GM23338 (cell line): Measurements from ENCODE around the gene PAK4. TPM values are rescaled to one million over a fixed set of nuclear protein-coding genes. Genes with fewer than 3 reads are reported as not detected.
A peak's percentile ranks its signal among the peaks of the same experiment; 100 is the strongest.

ENCODE experiments used
- ATAC-seq: fragments of 200-7000 bp; cut with Tn5 transposase; 3 replicates; pipeline ENCODE4 v1.9.1; 2020
- DNase-seq: peaks from one replicate; pipeline ENCODE4 v3.0.0-alpha.2; 2015; ENCODE audit warnings: low spot score
- H2AFZ ChIP-seq: fragments of 200-600 bp; sonication (generic); 2 replicates; pipeline ENCODE4 v1.8.0; 2016; ENCODE audit warnings: antibody characterized with exemption, mild to moderate bottlenecking, moderate library complexity
- H3F3A ChIP-seq: fragments of 200-600 bp; sonication (generic); replicated peaks from 2 replicates; pipeline ENCODE4 v1.8.0; 2017; ENCODE audit warnings: antibody characterized with exemption, mixed run types, low read depth
- H3K27ac ChIP-seq: fragments of 200-600 bp; sonication (generic); 2 replicates; pipeline ENCODE4 v1.6.1; 2016; ENCODE audit warnings: low read depth
- H3K27me3 ChIP-seq: fragments of 200-600 bp; sonication (generic); 2 replicates; pipeline ENCODE4 v1.8.0; 2016; ENCODE audit warnings: mild to moderate bottlenecking, mixed run types, moderate library complexity; ENCODE audit not compliant: insufficient read depth
- H3K36me3 ChIP-seq: fragments of 200-600 bp; sonication (generic); 2 replicates; pipeline ENCODE4 v1.8.0; 2016; ENCODE audit warnings: mild to moderate bottlenecking; ENCODE audit not compliant: insufficient read depth
- H3K4me1 ChIP-seq: fragments of 200-600 bp; sonication (generic); 2 replicates; pipeline ENCODE4 v1.8.0; 2016; ENCODE audit warnings: mild to moderate bottlenecking, moderate library complexity; ENCODE audit not compliant: insufficient read depth
- H3K4me2 ChIP-seq: fragments of 200-600 bp; sonication (generic); 2 replicates; pipeline ENCODE4 v1.7.1; 2017; ENCODE audit warnings: mixed run types
- H3K4me3 ChIP-seq: fragments of 200-600 bp; sonication (generic); 2 replicates; pipeline ENCODE4 v1.6.1; 2016; ENCODE audit warnings: mixed run types
- H3K79me2 ChIP-seq: fragments of 200-600 bp; sonication (generic); replicated peaks from 2 replicates; pipeline ENCODE4 v1.8.0; 2017; ENCODE audit warnings: mild to moderate bottlenecking; ENCODE audit not compliant: insufficient read depth
- H3K9me2 ChIP-seq: fragments of 200-600 bp; sonication (generic); 2 replicates; pipeline ENCODE4 v1.8.0; 2017; ENCODE audit not compliant: insufficient read depth
- H4K20me1 ChIP-seq: fragments of 200-600 bp; sonication (generic); replicated peaks from 2 replicates; pipeline ENCODE4 v1.8.0; 2017; ENCODE audit warnings: mild to moderate bottlenecking; ENCODE audit not compliant: insufficient read depth
- H3K27ac Mint-ChIP-seq: 2 replicates; pipeline ENCODE4 v1.8.0; 2020; ENCODE audit warnings: inconsistent platforms, mild to moderate bottlenecking, moderate library complexity, mixed read lengths
- H3K27me3 Mint-ChIP-seq: 3 replicates; pipeline ENCODE4 v1.8.0; 2022; ENCODE audit warnings: low read depth, mild to moderate bottlenecking, moderate library complexity, mixed read lengths, inconsistent platforms; ENCODE audit not compliant: insufficient read depth, poor library complexity
- H3K36me3 Mint-ChIP-seq: 3 replicates; pipeline ENCODE4 v1.8.0; 2021; ENCODE audit warnings: low read depth, mild to moderate bottlenecking, inconsistent platforms, moderate library complexity, mixed read lengths
- H3K4me1 Mint-ChIP-seq: 3 replicates; pipeline ENCODE4 v1.8.0; 2020; ENCODE audit warnings: mild to moderate bottlenecking, inconsistent platforms, mixed read lengths
- H3K4me3 Mint-ChIP-seq: 3 replicates; pipeline ENCODE4 v1.8.0; 2021; ENCODE audit warnings: moderate library complexity, mild to moderate bottlenecking, inconsistent platforms, mixed read lengths
- H3K9me3 Mint-ChIP-seq: 3 replicates; pipeline ENCODE4 v1.8.0; 2020; ENCODE audit warnings: moderate library complexity, mild to moderate bottlenecking, inconsistent platforms, mixed read lengths
- CREB1 ChIP-seq: fragments of 250-450 bp; sonication (Bioruptor Pico); IDR thresholded peaks from 2 replicates; pipeline ENCODE4 v1.5.0; 2020; ENCODE audit warnings: low read depth, mild to moderate bottlenecking, moderate library complexity
- EZH2 ChIP-seq: fragments of 200-600 bp; sonication (generic); IDR thresholded peaks from one replicate; pipeline ENCODE4 v1.8.0; 2017; ENCODE audit warnings: antibody characterized with exemption, mild to moderate bottlenecking, low read depth; ENCODE audit not compliant: unreplicated experiment
- EZH2phosphoT487 ChIP-seq: fragments of 200-600 bp; sonication (generic); IDR thresholded peaks from one replicate; pipeline ENCODE4 v1.8.1; 2018; ENCODE audit warnings: antibody characterized with exemption; ENCODE audit not compliant: unreplicated experiment
- NANOG ChIP-seq: IDR thresholded peaks from 2 replicates; pipeline ENCODE4 v1.6.1; 2016; ENCODE audit warnings: antibody characterized with exemption, borderline replicate concordance
- POLR2AphosphoS5 ChIP-seq: IDR thresholded peaks from 2 replicates; pipeline ENCODE4 v1.6.1; 2016; ENCODE audit warnings: antibody characterized with exemption, low read depth
- STAT1 ChIP-seq: IDR thresholded peaks from one replicate; pipeline ENCODE4 v1.6.1; 2016; ENCODE audit warnings: antibody characterized with exemption; ENCODE audit not compliant: unreplicated experiment
- ZNF114 ChIP-seq: fragments of 250-450 bp; sonication (Bioruptor Pico); IDR thresholded peaks from 2 replicates; pipeline ENCODE4 v1.5.0; 2020; ENCODE audit warnings: mild to moderate bottlenecking, moderate library complexity
- ZNF331 ChIP-seq: fragments of 250-450 bp; sonication (Bioruptor Pico); IDR thresholded peaks from 2 replicates; pipeline ENCODE4 v1.5.0; 2020; ENCODE audit warnings: low read depth, mild to moderate bottlenecking, moderate library complexity
- polyA plus RNA-seq: library from polyadenylated mRNA; unstranded; fragments of >200 nt; fragmentation: Nextera tagmentation; extraction: Ambion mirVana; gene quantifications from 2 replicates; pipeline ENCODE4 v1.2.1, GENCODE V29; 2016
- total RNA-seq: library from RNA; depleted of rRNA; stranded (reverse); fragments of >200 nt; shearing (Covaris generic); gene quantifications from 2 replicates; pipeline ENCODE4 v1.2.3, GENCODE V29; 2014
- TF ChIP-seq, protein P1 (sequence below): fragments of 250-450 bp; sonication (Bioruptor Pico); IDR thresholded peaks from 2 replicates; pipeline ENCODE4 v1.5.0; 2020; ENCODE audit warnings: mild to moderate bottlenecking, moderate library complexity
- TF ChIP-seq, protein P2 (sequence below): IDR thresholded peaks from one replicate; pipeline ENCODE4 v1.6.1; 2018; ENCODE audit warnings: antibody characterized with exemption; ENCODE audit not compliant: unreplicated experiment
- TF ChIP-seq, protein P3 (sequence below): IDR thresholded peaks from 2 replicates; pipeline ENCODE4 v1.6.1; 2016; ENCODE audit warnings: antibody characterized with exemption
- TF ChIP-seq, protein P4 (sequence below), 2 experiments: fragments of 200-600 bp in 1 of 2; sonication (generic) in 1 of 2; conservative IDR thresholded peaks; 2 replicates each; pipeline versions ENCODE4 v1.5.1 to v1.6.1; 2016 to 2017; ENCODE audit warnings: antibody characterized with exemption in 2 of 2, low read depth in 2 of 2, mild to moderate bottlenecking in 2 of 2, moderate library complexity in 1 of 2

PAK4 gene
- total and polyA plus RNA-seq, 2 experiments from 2014 or later: 28.7 to 35.4 TPM

DNA sequence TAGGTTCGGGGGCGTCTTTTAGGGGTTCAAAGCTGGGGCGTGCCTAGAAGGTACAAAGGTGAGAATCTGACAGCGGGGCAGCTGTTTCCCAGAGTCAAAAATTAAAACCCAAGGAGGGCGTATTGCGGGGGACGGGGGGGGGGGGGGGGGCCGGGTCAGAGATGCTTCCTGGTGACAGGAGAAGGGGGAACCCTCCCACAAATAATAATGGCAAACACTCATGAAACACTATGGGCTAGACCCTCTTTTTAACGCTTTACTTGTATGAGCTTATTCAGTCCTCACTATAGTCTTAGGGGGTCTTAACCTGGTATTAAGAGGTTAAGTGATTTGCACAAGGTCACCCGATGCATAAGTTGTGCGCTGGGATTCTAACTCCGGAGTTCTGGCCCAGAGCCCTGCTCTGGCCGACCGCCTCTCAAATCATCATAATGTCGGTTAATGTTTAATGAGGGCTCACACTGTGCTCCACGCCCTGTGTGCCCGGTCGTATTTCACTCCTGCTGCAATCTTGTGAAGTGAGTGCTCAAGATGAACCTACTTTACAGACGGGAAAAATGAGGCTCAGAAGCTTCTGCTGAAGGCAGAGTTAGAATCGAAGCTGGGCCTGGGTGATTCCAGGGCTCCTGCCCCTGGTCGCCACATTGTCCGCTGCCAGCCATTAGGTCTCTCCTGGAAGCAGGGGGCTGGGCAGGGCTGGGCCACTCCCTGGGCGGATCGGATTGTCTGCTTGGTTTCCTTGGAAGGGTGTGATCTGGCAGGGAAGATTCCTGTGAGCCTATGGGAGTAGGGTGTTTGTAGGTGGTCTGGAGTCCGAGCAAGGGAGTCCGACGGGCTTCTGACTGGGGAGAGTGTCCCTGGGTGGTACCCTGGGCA, 964 bp downstream of the PAK4 start:
- H2AFZ ChIP-seq: no peak overlapping the region
- peak overlapping the region; percentile 95 for H3K27ac Mint-ChIP-seq
- peaks cover 26% of the 10 kb centered on the region for H3K4me1 ChIP-seq
- peaks cover 43% of the 10 kb centered on the region for H3K4me1 Mint-ChIP-seq
- H3K4me3 ChIP-seq: peak overlapping the region; percentile 73
- DNase-seq: no peak
- no peaks in the 10 kb centered on the region for H3K36me3 ChIP-seq
- no peak; the same call in 2 of the 3 replicates for ATAC-seq
- no peaks in the 10 kb centered on the region for H3K36me3 Mint-ChIP-seq
- peak overlapping the region; percentile 87 for H3K4me3 Mint-ChIP-seq
- H3K4me2 ChIP-seq: peak overlapping the region; percentile 96
- peaks cover 54% of the 10 kb centered on the region for H3K79me2 ChIP-seq
- no peak overlapping the region for H3K27ac ChIP-seq
- no peaks in the 10 kb centered on the region for H3K27me3 ChIP-seq
- no peaks in the 10 kb centered on the region for H3K9me3 Mint-ChIP-seq
- H3F3A ChIP-seq: 0 out of 2 replicates have a peak, but pooled peaks cover 6% of the 10 kb centered on the region
- peaks cover 12% of the 10 kb centered on the region for H4K20me1 ChIP-seq
- TF ChIP-seq, protein P1, sequence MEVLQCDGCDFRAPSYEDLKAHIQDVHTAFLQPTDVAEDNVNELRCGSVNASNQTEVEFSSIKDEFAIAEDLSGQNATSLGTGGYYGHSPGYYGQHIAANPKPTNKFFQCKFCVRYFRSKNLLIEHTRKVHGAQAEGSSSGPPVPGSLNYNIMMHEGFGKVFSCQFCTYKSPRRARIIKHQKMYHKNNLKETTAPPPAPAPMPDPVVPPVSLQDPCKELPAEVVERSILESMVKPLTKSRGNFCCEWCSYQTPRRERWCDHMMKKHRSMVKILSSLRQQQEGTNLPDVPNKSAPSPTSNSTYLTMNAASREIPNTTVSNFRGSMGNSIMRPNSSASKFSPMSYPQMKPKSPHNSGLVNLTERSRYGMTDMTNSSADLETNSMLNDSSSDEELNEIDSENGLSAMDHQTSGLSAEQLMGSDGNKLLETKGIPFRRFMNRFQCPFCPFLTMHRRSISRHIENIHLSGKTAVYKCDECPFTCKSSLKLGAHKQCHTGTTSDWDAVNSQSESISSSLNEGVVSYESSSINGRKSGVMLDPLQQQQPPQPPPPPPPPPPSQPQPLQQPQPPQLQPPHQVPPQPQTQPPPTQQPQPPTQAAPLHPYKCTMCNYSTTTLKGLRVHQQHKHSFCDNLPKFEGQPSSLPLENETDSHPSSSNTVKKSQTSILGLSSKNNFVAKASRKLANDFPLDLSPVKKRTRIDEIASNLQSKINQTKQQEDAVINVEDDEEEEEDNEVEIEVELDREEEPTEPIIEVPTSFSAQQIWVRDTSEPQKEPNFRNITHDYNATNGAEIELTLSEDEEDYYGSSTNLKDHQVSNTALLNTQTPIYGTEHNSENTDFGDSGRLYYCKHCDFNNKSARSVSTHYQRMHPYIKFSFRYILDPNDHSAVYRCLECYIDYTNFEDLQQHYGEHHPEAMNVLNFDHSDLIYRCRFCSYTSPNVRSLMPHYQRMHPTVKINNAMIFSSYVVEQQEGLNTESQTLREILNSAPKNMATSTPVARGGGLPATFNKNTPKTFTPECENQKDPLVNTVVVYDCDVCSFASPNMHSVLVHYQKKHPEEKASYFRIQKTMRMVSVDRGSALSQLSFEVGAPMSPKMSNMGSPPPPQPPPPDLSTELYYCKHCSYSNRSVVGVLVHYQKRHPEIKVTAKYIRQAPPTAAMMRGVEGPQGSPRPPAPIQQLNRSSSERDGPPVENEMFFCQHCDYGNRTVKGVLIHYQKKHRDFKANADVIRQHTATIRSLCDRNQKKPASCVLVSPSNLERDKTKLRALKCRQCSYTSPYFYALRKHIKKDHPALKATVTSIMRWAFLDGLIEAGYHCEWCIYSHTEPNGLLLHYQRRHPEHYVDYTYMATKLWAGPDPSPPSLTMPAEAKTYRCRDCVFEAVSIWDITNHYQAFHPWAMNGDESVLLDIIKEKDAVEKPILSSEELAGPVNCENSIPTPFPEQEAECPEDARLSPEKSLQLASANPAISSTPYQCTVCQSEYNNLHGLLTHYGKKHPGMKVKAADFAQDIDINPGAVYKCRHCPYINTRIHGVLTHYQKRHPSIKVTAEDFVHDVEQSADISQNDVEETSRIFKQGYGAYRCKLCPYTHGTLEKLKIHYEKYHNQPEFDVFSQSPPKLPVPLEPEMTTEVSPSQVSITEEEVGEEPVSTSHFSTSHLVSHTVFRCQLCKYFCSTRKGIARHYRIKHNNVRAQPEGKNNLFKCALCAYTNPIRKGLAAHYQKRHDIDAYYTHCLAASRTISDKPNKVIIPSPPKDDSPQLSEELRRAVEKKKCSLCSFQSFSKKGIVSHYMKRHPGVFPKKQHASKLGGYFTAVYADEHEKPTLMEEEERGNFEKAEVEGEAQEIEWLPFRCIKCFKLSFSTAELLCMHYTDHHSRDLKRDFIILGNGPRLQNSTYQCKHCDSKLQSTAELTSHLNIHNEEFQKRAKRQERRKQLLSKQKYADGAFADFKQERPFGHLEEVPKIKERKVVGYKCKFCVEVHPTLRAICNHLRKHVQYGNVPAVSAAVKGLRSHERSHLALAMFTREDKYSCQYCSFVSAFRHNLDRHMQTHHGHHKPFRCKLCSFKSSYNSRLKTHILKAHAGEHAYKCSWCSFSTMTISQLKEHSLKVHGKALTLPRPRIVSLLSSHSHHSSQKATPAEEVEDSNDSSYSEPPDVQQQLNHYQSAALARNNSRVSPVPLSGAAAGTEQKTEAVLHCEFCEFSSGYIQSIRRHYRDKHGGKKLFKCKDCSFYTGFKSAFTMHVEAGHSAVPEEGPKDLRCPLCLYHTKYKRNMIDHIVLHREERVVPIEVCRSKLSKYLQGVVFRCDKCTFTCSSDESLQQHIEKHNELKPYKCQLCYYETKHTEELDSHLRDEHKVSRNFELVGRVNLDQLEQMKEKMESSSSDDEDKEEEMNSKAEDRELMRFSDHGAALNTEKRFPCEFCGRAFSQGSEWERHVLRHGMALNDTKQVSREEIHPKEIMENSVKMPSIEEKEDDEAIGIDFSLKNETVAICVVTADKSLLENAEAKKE (CRISPR knock-in tag): no peak
- TF ChIP-seq, protein P2, sequence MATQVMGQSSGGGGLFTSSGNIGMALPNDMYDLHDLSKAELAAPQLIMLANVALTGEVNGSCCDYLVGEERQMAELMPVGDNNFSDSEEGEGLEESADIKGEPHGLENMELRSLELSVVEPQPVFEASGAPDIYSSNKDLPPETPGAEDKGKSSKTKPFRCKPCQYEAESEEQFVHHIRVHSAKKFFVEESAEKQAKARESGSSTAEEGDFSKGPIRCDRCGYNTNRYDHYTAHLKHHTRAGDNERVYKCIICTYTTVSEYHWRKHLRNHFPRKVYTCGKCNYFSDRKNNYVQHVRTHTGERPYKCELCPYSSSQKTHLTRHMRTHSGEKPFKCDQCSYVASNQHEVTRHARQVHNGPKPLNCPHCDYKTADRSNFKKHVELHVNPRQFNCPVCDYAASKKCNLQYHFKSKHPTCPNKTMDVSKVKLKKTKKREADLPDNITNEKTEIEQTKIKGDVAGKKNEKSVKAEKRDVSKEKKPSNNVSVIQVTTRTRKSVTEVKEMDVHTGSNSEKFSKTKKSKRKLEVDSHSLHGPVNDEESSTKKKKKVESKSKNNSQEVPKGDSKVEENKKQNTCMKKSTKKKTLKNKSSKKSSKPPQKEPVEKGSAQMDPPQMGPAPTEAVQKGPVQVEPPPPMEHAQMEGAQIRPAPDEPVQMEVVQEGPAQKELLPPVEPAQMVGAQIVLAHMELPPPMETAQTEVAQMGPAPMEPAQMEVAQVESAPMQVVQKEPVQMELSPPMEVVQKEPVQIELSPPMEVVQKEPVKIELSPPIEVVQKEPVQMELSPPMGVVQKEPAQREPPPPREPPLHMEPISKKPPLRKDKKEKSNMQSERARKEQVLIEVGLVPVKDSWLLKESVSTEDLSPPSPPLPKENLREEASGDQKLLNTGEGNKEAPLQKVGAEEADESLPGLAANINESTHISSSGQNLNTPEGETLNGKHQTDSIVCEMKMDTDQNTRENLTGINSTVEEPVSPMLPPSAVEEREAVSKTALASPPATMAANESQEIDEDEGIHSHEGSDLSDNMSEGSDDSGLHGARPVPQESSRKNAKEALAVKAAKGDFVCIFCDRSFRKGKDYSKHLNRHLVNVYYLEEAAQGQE: no peak
- TF ChIP-seq ZNF114 (CRISPR knock-in tag) (no peak), STAT1 (no peak), CREB1 (CRISPR knock-in tag) (no peak), NANOG (no peak), EZH2 (no peak), POLR2AphosphoS5 (no peak), ZNF331 (CRISPR knock-in tag) (no peak), EZH2phosphoT487 (no peak)
- TF ChIP-seq, protein P3, sequence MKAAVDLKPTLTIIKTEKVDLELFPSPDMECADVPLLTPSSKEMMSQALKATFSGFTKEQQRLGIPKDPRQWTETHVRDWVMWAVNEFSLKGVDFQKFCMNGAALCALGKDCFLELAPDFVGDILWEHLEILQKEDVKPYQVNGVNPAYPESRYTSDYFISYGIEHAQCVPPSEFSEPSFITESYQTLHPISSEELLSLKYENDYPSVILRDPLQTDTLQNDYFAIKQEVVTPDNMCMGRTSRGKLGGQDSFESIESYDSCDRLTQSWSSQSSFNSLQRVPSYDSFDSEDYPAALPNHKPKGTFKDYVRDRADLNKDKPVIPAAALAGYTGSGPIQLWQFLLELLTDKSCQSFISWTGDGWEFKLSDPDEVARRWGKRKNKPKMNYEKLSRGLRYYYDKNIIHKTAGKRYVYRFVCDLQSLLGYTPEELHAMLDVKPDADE: no peak
- TF ChIP-seq, protein P4, sequence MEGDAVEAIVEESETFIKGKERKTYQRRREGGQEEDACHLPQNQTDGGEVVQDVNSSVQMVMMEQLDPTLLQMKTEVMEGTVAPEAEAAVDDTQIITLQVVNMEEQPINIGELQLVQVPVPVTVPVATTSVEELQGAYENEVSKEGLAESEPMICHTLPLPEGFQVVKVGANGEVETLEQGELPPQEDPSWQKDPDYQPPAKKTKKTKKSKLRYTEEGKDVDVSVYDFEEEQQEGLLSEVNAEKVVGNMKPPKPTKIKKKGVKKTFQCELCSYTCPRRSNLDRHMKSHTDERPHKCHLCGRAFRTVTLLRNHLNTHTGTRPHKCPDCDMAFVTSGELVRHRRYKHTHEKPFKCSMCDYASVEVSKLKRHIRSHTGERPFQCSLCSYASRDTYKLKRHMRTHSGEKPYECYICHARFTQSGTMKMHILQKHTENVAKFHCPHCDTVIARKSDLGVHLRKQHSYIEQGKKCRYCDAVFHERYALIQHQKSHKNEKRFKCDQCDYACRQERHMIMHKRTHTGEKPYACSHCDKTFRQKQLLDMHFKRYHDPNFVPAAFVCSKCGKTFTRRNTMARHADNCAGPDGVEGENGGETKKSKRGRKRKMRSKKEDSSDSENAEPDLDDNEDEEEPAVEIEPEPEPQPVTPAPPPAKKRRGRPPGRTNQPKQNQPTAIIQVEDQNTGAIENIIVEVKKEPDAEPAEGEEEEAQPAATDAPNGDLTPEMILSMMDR (conservative IDR thresholded peaks at IDR 0.05; ENCODE audit: low read depth in 2 of 2): no peak
- H3K9me2 ChIP-seq: no peaks in the 10 kb centered on the region
- peaks cover 18% of the 10 kb centered on the region for H3K27me3 Mint-ChIP-seq
